Heart left ventricle (tissue), 13 donors: Measurements from ENCODE around the gene PARG.
"Not testable (repeated sequence)": the region's sequence is repeated elsewhere in the genome, so short reads cannot be mapped to it uniquely, and the experiment has no call there.

ENCODE experiments used
- POLR2A ChIP-seq, 2 donors: fragments of 450-650 bp; IDR thresholded peaks; one replicate each; pipeline ENCODE4 v1.6.1; 2017; ENCODE audit warnings: antibody characterized with exemption in 2 of 2, mild to moderate bottlenecking in 2 of 2, moderate library complexity in 2 of 2
- TF ChIP-seq, protein P1 (sequence below), 12 donors: fragments of 200-600 bp; sonication (generic) in 4 of 12; IDR thresholded peaks; one replicate each; pipeline versions ENCODE4 v1.5.0 to v1.8.0; 2018 to 2022; ENCODE audit warnings: antibody characterized with exemption in 12 of 12, mild to moderate bottlenecking in 5 of 12
- donor health status: ischemic (EF 13 %, LVEDD 7.1; RV severe dilation, severe dysfunction).
- donor health status: DM: no; HTN: yes; CAD: no.
- donor health status: DM: no; HTN: no; CAD: no.
- donor health status: ischemic (EF 25% LVEDD 6.9; RV normal size, moderate dysfunction).
- donor health status: ischemic (EF 25% LVEDD 5.7; RV mildly dilated, moderate dysfunction).
- donor health status: ischemic (EF 35%, LVEDD 5.7; RV mildly dilated, moderate dysfunction).
- donor health status: nonischemic (EF 11% LVEDD 7.7; RV severe dilation, severe dysfunction).
- donor health status: DM: yes; HTN: yes; CAD: no.
- donor health status: PGD.
- donor health status: ischemic (EF 29% LVEDD 5.4; RV normal size, mild dysfunction).
- donor health status: nonischemic (EF 23%, LVEDD 6.1; RV moderate dilation, normal function).

DNA sequence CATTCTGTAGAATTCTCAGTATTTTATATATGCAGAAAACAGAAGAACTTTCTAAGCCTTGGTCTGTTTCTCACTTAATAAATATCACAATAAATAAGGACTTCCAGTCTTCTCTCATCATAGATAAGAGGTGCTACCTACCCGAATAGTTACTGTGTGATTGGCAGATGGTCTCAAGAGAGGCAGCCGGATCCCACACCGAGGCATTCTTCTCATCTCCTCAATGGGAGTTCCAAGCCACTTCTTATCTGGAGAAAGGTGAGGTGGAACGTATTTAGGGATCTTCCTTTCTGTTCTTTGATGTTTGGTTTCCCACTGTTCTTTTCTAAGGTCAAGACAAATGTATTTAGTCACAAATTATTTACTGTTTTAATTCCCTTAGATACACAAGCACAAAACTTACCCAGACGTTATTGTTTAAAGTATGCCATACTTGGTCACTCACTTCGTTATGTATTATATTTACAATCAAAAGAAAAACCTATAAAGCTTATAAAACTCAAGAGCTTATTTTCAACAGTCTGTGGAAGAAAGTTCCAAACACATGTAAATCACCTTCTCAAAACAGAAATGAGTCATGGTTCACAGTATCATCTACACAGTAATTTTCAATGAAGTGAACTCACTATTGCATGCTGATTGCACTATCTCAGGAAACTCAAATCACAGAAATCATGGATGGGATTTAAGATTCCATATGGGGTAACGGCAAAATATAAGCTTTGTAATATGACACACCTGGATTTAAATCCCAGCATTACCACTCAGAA is 9.7 kb downstream of the PARG start:
- TF ChIP-seq, protein P1, sequence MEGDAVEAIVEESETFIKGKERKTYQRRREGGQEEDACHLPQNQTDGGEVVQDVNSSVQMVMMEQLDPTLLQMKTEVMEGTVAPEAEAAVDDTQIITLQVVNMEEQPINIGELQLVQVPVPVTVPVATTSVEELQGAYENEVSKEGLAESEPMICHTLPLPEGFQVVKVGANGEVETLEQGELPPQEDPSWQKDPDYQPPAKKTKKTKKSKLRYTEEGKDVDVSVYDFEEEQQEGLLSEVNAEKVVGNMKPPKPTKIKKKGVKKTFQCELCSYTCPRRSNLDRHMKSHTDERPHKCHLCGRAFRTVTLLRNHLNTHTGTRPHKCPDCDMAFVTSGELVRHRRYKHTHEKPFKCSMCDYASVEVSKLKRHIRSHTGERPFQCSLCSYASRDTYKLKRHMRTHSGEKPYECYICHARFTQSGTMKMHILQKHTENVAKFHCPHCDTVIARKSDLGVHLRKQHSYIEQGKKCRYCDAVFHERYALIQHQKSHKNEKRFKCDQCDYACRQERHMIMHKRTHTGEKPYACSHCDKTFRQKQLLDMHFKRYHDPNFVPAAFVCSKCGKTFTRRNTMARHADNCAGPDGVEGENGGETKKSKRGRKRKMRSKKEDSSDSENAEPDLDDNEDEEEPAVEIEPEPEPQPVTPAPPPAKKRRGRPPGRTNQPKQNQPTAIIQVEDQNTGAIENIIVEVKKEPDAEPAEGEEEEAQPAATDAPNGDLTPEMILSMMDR (IDR thresholded peaks at IDR 0.05): not testable (repeated sequence)
- not testable (repeated sequence) for TF ChIP-seq POLR2A (IDR thresholded peaks at IDR 0.05)
